Bronchial epithelial cell (primary cell): ENCODE measurements around the gene THBS4. TPM values are rescaled to one million over a fixed set of nuclear protein-coding genes. Genes with fewer than 3 reads are reported as not detected.

Experiments used
- DNase-seq: peaks from one replicate; pipeline ENCODE4 v3.0.0-alpha.2; 2010; ENCODE audit warnings: low read depth
- FAIRE-seq: peaks from 2 replicates; lab custom pipeline; 2011; peaks lifted over from hg19 to GRCh38; lab: Jason Lieb, UNC
- H3K27me3 ChIP-seq: 2 replicates; pipeline ENCODE4 v1.5.1; 2011; ENCODE audit warnings: low read length; ENCODE audit not compliant: control insufficient read depth, insufficient read depth
- H3K36me3 ChIP-seq: 2 replicates; pipeline ENCODE4 v1.5.1; 2011; ENCODE audit warnings: low read length; ENCODE audit not compliant: control insufficient read depth, insufficient read depth
- H3K4me3 ChIP-seq: 2 replicates; pipeline ENCODE4 v1.5.1; 2011; ENCODE audit warnings: mild to moderate bottlenecking, low read depth, low read length, control low read depth
- CTCF ChIP-seq: IDR thresholded peaks from 2 replicates; pipeline ENCODE4 v1.5.1; 2011; ENCODE audit warnings: mild to moderate bottlenecking, moderate library complexity, low read length, control low read depth, inconsistent platforms; ENCODE audit not compliant: insufficient read depth, severe bottlenecking
- total RNA-seq: library from RNA; depleted of rRNA; stranded (reverse); fragments of >200 nt; gene quantifications from 2 replicates; pipeline ENCODE4 v1.2.1, GENCODE V29; 2014

The THBS4 gene
- total RNA-seq, 1 donor from 2014 or later, result 0.26 TPM

- TF ChIP-seq CTCF, result no peak
- FAIRE-seq, result no peak
- H3K4me3 ChIP-seq, result no peak overlapping the region
- no peaks in the 10 kb centered on the region for H3K36me3 ChIP-seq
- H3K27me3 ChIP-seq, result no peaks in the 10 kb centered on the region
- DNase-seq, result no peak
These were observed 58.6 kb downstream of the THBS4 start for GRCh38 chr5:80093796-80094195.

GRCh38 chr5:80094236-80094738 is 59.1 kb downstream of the THBS4 start:
- FAIRE-seq (no peak), DNase-seq (no peak)
- H3K36me3 ChIP-seq, result no peaks in the 10 kb centered on the region
- no peaks in the 10 kb centered on the region for H3K27me3 ChIP-seq
- no peak for TF ChIP-seq CTCF
- no peak overlapping the region for H3K4me3 ChIP-seq

- Histone ChIP-seq H3K4me3 (no peak overlapping the region), H3K36me3 (no peaks in the 10 kb centered on the region), H3K27me3 (no peaks in the 10 kb centered on the region)
- FAIRE-seq (no peak), DNase-seq (no peak)
- no peak for TF ChIP-seq CTCF
These were observed 62.3 kb downstream of the THBS4 start for GRCh38 chr5:80097451-80097850.

GRCh38 chr5:80101993-80102392 is 66.8 kb downstream of the THBS4 start:
- Histone ChIP-seq H3K36me3 (no peaks in the 10 kb centered on the region), H3K27me3 (no peaks in the 10 kb centered on the region), H3K4me3 (no peak overlapping the region)
- DNase-seq, result no peak
- FAIRE-seq, result no peak
- TF ChIP-seq CTCF, result no peak

GRCh38 chr5:80103371-80103770 is 68.2 kb downstream of the THBS4 start:
- TF ChIP-seq CTCF, result no peak
- Histone ChIP-seq H3K4me3 (no peak overlapping the region), H3K27me3 (no peaks in the 10 kb centered on the region), H3K36me3 (no peaks in the 10 kb centered on the region)
- FAIRE-seq (no peak), DNase-seq (no peak)
